Stimulated activated CD8-positive, alpha-beta memory T cell treated with anti-CD3 and anti-CD28 coated beads, Interleukin-2, amount 100 ng/mL, for 48 hours (primary cell): Measurements from ENCODE around the gene ZNRF3.
"Not testable (repeated sequence)": the region's sequence is repeated elsewhere in the genome, so short reads cannot be mapped to it uniquely, and the experiment has no call there.

Experiments used
- DNase-seq, 2 donors: peaks; one replicate each; pipeline ENCODE4 v3.0.0-alpha.2; 2020; ENCODE audit warnings: low read depth in 2 of 2

The ZNRF3 gene

GRCh38 chr22:28984482-28985158 is 101.2 kb downstream of the ZNRF3 start:
- DNase-seq = no peak

DNA sequence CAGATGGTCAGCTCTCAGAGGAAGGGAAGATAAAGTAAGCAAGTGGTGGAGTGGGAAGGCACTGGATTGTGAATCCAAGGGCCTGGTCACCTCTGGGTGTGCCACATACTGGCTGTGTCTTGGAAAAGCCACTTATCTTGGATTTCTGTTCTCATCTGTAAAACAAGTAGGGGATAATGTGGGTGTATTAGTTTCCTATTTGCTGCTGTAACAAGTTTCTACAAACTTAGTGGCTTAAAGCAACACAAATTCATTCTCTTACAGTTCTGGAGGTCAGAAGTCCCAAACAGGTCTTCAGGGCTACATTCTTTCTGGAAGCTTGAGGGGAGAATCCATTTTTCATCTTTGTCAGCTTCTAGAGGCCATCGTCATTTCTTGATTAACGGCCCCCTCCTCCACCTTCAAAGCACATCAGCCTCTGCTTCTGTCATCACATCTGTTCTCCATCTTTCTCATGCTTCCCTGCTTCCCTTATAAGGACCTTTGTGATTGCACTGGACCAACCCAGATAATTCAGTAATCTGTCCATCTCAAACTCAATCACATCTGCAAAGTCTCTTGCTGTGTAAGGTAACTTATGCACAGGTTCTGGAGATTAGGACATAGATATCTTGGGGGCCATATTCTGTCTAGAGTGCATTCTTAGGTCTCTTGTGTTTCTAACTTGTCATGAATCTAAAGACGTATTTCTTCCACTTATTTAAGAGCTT is 102.4 kb downstream of the ZNRF3 start:
- DNase-seq = no peak

GRCh38 chr22:28986366-28986765 is 103.0 kb downstream of the ZNRF3 start:
- DNase-seq = no peak

GRCh38 chr22:28988457-28988856 is 105.1 kb downstream of the ZNRF3 start:
- DNase-seq = no peak

DNA sequence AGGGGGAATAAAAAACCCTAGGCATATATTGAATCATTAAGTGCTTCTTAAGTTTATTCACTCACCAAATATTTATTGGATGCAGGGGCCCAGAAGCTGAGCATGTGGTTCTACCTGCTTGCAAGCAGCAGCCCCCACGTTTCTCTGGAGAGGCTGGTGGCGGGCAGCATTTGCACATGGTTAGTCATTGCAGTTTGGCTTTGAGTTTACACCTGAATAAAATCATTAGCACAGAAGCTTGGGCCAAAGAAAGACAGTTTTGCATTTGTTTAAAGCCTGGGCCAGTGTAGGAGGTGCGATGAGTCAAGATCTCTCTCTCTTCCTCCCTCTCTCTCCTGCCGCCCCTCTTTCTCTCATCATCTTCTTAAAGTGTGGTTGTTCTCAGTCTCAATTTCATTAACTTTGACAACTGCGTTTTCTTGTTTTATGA is 105.7 kb downstream of the ZNRF3 start:
- DNase-seq = peak in 1 of 2 donors; percentile 12

DNA sequence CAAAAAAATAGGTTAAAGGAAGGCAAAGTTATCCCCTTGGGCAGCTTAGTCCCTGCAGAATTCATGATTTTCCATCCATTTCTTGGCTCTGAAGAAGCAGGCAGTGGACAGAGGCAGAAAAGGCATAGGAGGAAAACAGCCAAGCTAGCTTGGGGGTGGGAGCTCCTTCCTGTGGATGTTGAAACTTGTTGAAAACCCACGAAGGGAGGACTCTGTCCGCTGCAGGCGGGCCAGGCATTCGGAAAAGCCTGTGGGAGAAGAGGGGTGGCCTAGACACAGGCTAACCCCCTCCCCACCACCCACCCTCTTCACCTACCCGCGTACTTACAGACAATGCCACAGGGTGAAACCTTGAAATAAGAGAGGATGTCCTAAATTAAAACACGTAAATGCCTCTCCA is 106.1 kb downstream of the ZNRF3 start:
- DNase-seq = no peak

GRCh38 chr22:28989912-28990311 is 106.5 kb downstream of the ZNRF3 start:
- DNase-seq = no peak

DNA sequence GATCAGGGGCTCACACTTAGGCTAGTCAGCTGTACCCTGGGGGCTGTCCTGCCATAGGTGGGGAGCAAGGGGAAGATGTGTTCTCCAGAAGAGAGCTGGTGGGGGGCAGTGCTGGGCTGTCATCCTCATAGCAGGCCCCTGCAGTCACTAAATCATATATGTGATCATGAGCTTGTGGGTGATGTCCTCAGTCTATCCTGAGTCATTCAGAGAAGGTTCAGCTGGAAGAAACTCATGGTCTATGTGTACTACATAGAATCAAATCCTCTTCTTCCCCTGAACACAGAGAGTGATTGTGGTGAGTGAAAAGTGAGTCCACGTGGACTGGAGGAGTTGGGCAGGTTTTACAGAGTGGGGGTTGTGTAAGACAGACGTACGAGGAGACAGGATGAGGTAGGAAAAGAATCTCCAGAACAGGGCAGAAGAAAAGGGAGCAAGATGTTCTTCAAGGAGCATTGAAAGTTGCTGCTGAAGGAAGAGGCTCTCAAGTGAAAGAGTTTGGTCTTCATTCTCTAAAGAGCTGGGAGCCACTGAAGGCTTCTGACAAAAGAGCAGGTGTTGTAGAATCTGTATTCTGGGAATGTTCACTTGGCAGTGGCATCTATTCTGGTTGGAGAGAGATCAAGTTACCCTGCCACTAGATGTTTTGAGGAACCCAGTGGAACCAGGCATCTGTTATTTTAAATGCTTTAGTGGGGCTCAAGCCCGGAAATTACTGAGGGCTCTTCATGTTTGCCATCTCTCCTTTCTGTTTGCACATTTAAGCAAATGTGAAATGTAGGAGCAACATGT is 109.4 kb downstream of the ZNRF3 start:
- no peak for DNase-seq

- no peak for DNase-seq
These were observed 111.2 kb downstream of the ZNRF3 start for GRCh38 chr22:28994522-28994921.

- DNase-seq = no peak
These were observed 112.2 kb downstream of the ZNRF3 start for GRCh38 chr22:28995551-28995950.

DNA sequence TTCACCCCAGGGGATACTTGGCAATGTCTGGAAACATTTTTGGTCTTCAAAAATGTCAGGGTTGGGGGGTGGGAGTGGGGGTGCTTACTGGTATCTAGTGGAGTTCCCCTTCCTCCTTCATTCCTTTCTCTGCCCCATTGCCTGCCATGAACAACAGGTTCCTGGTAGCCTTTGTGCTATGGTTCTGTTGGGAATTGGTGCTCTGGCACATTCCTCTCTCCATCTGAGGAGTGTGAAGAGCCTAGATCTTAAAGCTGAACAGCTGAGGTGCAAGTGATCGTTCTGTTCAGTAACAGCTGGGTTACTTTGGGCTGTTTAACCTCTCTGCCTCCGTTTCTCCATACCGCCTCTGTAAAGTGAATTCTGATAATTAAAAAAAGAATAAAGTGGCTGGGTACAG is 114.0 kb downstream of the ZNRF3 start:
- no peak for DNase-seq

DNA sequence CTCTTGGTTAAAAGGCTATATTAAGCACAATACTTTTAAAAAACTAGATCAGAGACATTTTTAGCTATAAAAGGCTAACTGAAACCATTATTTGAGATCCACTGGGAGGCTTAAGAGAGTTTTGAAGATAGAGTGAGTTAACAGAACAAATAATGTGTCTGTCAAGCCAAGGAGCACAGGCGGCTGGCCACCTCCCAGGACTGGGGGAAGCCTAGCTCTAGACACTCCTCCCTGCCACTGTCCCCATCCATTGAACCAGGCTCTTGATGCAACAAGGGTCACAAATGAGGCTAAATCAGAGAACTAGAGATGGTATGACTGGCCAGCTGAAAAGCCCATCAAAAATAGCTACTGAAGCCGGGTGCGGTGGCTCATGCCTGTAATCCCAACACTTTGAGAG is 115.3 kb downstream of the ZNRF3 start:
- DNase-seq = no peak

DNA sequence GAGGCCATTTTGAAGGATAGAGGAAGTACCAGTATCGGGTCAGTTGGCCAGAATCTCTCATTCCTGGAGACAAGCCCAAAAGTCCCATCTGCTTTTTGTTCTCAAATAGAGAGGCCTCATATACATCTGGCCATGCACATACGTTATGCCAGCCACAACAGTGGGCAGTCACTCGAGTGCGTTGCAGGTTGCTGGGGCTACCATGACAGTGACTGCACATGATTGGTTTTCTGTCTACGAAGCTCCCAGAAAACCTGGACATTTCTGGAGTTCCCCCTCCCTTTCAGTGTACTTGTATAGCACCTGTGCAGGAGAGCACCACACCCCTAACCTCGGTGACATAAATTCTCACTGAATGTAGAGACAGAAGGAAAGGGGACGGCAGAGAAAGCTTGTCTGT is 116.1 kb downstream of the ZNRF3 start:
- DNase-seq = no peak

GRCh38 chr22:28999919-29000556 is 116.7 kb downstream of the ZNRF3 start:
- no peak for DNase-seq

GRCh38 chr22:29000641-29001040 is 117.3 kb downstream of the ZNRF3 start:
- no peak for DNase-seq

DNA sequence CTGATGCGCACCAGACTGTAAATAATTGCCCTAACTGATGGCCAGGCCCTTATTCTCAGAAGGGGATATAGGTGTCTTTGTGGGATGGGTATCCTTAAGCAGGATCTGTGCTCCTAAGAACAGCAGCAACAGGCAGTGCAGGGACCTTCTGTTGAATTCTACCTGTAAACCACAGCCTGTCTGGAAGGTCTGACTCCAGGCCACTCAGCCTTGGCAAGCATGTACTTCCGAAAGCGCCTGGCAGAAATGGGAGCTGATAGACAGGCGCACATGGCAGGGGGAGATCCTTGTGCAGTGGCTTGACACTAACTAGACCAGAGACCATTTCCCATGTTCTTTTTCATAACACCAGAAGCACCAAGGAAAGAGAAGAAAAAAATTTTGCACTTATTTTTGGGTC is 119.2 kb downstream of the ZNRF3 start:
- DNase-seq = no peak

- no peak for DNase-seq
These were observed 120.2 kb downstream of the ZNRF3 start for GRCh38 chr22:29003552-29003951.

DNA sequence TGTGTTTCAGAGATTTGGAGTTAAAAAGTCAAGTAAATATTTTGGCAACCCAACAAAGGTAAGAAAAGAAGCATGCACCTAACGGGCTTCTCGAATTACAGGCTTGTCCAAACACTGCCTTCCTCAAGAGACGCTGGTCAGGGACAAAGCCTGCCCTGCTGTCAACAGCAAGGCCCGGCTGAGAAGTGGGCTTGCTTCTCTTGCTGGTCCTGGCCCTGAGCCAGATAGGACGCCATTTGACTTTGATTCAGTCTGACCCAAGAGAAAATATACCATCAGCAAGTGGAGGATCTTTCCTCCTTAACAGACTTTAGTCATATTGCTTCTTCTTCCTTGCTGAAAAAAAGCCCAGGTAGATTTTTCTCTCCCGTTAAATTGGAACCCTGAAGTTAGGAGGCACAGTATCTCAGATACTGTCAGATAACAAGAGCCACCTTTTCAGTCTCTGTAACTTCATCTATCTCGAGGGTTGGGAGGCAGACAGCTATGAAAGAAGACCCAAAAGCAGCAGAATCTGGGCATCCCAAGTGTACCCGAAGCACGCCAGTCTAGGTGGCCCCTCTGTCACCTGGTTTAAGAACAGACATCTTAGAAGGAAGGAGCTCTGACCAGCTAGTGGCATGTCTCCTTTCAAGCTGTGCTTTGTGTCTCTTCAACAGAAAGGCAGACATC is 120.7 kb downstream of the ZNRF3 start:
- no peak for DNase-seq

DNA sequence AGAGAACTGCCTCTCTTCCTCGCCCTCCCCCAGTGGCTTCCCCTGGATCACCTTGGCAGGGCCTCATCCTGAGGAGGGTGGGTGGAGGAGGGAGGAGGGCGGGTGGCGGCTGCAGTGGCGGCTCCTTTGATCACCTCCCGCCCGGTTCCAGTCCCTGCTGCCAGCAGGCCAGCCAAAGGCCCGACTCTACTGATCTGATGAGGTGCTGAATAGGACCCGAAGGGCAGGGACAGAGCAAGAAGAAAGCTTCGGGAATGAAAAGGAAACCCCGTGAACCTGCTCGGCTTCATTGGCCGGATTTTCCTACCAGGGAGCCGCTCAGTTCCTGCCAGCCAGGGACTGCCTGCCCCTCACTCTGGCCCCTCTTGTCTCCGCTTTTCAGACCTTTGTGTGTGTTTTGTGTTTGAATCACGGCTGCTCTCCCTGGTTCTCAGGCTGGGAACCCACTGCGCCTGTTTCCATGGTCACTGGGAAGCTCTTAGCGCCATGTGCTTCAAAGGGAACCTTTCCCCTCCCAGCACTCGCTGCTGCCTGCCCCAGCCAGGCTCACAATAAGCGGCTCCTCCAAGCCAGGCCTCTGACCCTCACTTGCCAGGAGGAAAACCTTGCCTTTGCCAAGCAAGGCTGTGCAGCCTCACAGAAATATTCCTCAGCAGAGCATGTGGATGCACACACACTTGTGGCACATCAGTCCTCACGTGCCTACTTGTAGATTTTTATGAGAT is 121.4 kb downstream of the ZNRF3 start:
- DNase-seq = no peak

DNA sequence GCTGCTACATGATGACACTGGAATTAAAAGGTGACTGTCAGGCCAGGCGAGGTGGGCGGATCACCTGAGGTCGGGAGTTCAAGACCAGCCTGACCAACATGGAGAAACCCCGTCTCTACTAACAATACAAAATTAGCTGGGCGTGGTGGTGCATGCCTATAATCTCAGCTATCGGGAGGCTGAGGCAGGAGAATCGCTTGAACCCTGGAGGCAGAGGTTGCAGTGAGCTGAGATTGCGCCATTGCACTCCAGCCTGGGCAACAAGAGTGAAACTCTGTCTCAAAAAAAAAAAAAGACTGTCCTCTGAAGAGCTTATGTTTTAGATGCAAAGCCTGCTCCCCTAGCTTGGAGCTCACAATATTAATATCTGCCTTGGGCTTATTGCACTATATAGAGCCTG is 122.4 kb downstream of the ZNRF3 start:
- not testable (repeated sequence) for DNase-seq

- no peak for DNase-seq
These were observed 123.0 kb downstream of the ZNRF3 start for GRCh38 chr22:29006346-29006745.
